ENCODE measurements around the gene IDE. TPM values are rescaled to one million over a fixed set of nuclear protein-coding genes. Genes with fewer than 3 reads are reported as not detected.

IDE gene
- total RNA-seq, 1 experiment from 2014 or later = 72.9 TPM

GRCh38 chr10:92419740-92420545 lies 153.9 kb downstream of the IDE start:
- DNase-seq (ENCODE audit: low spot score) = no peak

DNA sequence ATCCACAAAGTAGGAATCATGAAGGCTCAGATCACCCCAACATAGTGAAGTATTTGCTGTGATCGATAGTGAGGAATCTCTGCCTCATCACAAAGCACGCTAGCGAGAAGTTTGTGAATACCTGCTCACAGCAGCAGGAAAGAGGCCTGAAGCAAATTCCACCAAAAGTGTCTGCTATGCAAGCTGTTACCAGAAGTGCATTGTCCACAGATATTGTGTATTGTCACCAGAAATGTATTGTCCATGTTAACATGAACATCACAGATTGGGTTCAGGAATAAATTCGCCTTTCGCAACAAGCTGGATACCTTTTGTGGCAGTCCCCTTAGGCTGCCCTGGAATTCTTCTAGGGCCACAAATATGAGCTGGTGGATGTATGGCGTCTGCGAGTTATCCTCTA lies 155.0 kb downstream of the IDE start:
- DNase-seq (ENCODE audit: low spot score) = no peak

- no peak for DNase-seq (ENCODE audit: low spot score)
These were observed 155.7 kb downstream of the IDE start for GRCh38 chr10:92418221-92418620.

DNA sequence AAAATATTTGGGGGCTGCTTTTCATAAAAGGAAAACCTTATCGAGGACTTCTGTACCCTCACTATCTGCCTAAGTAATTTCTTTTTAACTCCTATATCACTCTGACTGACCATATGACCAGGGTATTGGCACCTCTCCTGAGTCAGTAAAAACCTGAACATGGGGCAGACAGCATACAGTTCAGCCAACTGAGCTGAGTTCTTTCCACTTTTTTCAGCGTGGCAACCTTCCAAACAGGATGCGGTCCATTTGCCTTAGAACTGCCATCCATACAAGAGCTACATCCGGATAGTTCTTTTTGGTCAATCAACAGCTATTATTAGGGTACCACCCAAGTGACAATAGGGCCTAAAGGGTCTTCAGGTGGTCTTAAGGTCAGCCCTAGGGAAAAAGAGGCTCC lies 160.4 kb downstream of the IDE start:
- peak; percentile 14 for DNase-seq (ENCODE audit: low spot score)

DNA sequence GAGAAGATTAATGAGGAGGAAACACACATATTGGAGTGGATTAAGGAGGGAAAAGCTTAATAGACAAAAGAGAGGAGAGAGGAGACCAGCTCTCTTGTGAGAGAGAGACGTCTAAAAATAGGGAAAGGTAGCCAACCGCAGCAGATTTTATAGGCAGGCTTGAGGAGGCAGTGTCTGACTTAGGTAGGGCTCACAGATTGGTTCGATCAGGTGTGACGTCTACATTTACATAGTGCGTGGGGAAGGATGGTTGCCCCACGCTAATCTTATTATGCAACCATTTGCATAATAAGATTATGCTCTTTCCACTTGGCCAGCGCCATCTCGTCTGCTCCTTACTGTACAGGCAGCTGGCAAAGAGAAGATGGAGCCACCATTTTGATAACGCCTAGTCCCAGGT lies 160.9 kb downstream of the IDE start:
- no peak for DNase-seq (ENCODE audit: low spot score)

DNA sequence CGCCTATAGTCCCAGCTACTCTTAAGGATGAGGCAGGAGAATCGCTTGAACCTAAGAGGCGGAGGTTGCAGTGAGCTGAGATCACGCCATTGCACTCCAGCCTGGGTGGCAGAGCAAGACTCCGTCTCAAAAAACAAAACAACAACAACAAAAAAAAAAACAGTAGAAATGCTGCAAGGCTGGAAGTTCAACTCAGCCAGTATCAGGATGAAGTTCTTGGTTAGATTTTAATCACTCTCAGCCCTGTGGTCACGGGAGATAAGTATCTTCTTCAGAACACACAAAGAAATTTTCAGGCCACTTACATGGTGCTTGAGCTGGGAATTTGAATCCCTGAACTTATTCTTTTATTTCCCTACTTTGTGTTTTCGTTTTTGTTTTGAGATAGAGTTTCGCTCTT lies 162.5 kb downstream of the IDE start:
- DNase-seq (ENCODE audit: low spot score) = no peak

GRCh38 chr10:92410501-92410900 lies 163.4 kb downstream of the IDE start:
- no peak for DNase-seq (ENCODE audit: low spot score)

DNA sequence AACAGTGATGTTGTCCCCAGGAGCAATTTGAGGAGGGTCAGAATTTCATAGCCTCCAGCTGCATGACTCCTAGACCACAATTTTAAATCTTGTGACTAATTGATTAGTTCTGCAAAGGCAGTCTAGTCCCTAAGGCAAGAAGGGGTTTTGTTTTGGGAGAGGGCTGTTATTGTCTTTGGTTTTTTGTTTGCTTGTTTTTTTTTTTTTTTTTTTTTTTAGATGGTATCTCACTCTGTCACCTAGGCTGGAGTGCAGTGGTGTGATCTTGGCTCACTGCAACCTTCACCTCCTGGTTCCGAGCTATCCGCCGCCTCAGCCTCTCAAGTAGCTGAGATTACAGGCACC lies 165.9 kb downstream of the IDE start:
- DNase-seq (ENCODE audit: low spot score) = no peak

- DNase-seq (ENCODE audit: low spot score) = peak; percentile 91
These were observed 166.4 kb downstream of the IDE start for GRCh38 chr10:92407305-92408016.

GRCh38 chr10:92405419-92405924 lies 168.4 kb downstream of the IDE start:
- no peak for DNase-seq (ENCODE audit: low spot score)

DNA sequence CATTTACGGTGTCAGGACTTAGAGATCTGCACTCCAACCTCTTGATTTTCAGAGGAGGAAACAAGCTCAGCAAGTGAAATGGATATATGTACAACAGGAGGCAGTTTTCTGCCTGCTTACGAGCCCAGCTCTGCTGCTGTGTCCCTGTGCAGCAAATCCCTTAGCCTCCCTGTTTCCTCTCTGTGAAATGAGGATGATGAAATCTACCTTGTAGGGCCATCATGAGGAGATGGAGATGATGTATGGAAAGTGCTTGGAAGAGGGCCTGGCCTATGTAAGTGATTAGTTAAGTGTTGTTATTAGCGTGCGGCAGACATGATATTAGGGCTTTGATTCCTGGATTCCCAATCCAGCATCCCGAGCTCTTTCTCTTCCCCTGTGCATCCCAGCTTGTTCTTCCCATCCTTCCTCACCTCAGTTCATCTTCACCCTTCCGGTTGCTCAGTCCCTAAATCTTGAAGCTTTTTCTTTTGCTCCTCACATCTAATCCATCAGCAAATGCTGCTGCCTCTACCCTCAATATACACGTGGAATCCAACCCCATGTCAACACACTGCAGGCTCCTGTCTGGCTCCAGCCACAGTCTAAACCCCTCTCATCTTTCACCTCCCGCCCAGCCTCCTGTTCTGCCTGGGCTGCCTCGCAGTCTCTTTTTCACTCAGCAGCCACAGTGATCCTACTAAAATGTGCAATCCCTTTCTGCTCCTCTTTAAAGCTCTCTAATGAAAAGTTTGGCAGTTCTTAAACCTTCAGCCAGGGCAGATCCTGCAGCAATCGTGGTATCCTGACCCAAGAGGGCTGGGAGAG lies 169.1 kb downstream of the IDE start:
- DNase-seq (ENCODE audit: low spot score) = no peak

DNA sequence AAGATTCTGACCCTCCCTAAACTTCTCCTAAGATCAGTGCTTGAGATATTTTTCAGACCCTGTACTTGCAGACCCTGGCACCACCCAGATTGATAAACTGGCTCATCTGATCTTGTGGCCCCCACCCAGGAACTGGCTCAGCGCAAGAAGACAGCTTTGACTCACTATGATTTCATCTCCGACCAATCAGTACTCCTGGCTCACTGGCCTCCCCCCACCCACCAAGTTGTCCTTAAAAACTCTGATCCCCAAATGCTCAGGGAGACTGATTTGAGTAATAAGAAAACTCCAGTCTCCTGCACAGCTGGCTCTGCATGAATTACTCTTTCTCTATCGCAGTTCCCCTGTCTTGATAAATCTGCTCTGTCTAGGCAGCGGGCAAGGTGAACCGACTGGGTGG lies 171.7 kb downstream of the IDE start:
- DNase-seq (ENCODE audit: low spot score) = peak; percentile 21

Other genes with a start within 250 kb of the IDE start
- 68.6 and 74.3 TPM in 2 replicates for gene KIF11, start 19.0 kb upstream of the IDE start, total RNA-seq (2014; rRNA removed; shearing (Covaris generic))
- not detected in 2 replicates for gene HHEX, start 115.9 kb upstream of the IDE start, total RNA-seq (2014; rRNA removed; shearing (Covaris generic))

Measured in A172 (cell line).